Sigmoid colon (tissue), 7 donors: ENCODE measurements around the gene KCTD17. TPM values are rescaled to one million over a fixed set of nuclear protein-coding genes. Genes with fewer than 3 reads are reported as not detected.

Experiments
- DNase-seq: peaks from one replicate; pipeline ENCODE4 v3.0.0-alpha.2; 2019
- H3K27ac ChIP-seq, 4 donors: fragments of 200-600 bp; sonication (generic); one replicate each; pipeline ENCODE4 v1.5.1; 2016 to 2019; ENCODE audit warnings: mild to moderate bottlenecking in 1 of 4
- H3K27me3 ChIP-seq, 3 donors: fragments of 200-600 bp; sonication (generic); one replicate each; pipeline ENCODE4 v1.5.1; 2019; ENCODE audit warnings: mild to moderate bottlenecking in 1 of 3
- H3K36me3 ChIP-seq, 4 donors: fragments of 200-600 bp; sonication (generic); one replicate each; pipeline ENCODE4 v1.5.1; 2016 to 2019
- H3K4me1 ChIP-seq, 4 donors: fragments of 200-600 bp; sonication (generic); one replicate each; pipeline ENCODE4 v1.5.1; 2017 to 2019
- H3K4me3 ChIP-seq, 4 donors: fragments of 200-600 bp; sonication (generic); one replicate each; pipeline ENCODE4 v1.5.1; 2017 to 2019; ENCODE audit warnings: mild to moderate bottlenecking in 2 of 4, moderate library complexity in 1 of 4
- H3K9me3 ChIP-seq, 4 donors: fragments of 200-600 bp in 3 of 4; sonication (generic) in 3 of 4; one replicate each; pipeline versions ENCODE4 v1.5.1 to v1.6.1; 2013 to 2019
- CTCF ChIP-seq, 4 experiments: fragments of 450-650 bp in 3 of 4; fragments of 200-600 bp in 1 of 4; IDR thresholded peaks; one replicate each; pipeline ENCODE4 v1.5.1; 2016 to 2019; ENCODE audit warnings: antibody characterized with exemption in 4 of 4, mild to moderate bottlenecking in 3 of 4, moderate library complexity in 2 of 4
- EP300 ChIP-seq, 4 donors: sonication (generic); formaldehyde crosslinking; IDR thresholded peaks; one replicate each; pipeline ENCODE4 v1.6.1; 2017; ENCODE audit warnings: antibody characterized with exemption in 4 of 4
- POLR2A ChIP-seq, 2 donors: fragments of 450-650 bp; IDR thresholded peaks; one replicate each; pipeline ENCODE4 v1.6.1; 2016; ENCODE audit warnings: antibody characterized with exemption in 2 of 2, mild to moderate bottlenecking in 2 of 2, moderate library complexity in 2 of 2
- POLR2AphosphoS5 ChIP-seq, 4 donors: sonication (generic); formaldehyde crosslinking; IDR thresholded peaks; one replicate each; pipeline ENCODE4 v1.6.1; 2017; ENCODE audit warnings: antibody characterized with exemption in 4 of 4
- WGBS, 2 donors: extraction: QIAGEN DNeasy Blood & Tissue Kit; methylation state at CpG; one replicate each; pipeline ENCODE4 v1.1.7; 2013; 5-methylcytosine and 5-hydroxymethylcytosine counted together
- intact Hi-C: fragments of 100-400 bp; cut with DNase I; formaldehyde crosslinking; loops from one replicate; pipeline ENCODE4 v1.15.1; 2023
- polyA plus RNA-seq, 3 donors: library from polyadenylated mRNA; stranded (reverse); fragments of 200-250 nt; gene quantifications; one replicate each; pipeline ENCODE4 v1.2.3, GENCODE V29; 2013
- total RNA-seq, 4 donors: library from RNA; depleted of rRNA; stranded (reverse); fragments of >200 nt; gene quantifications; one replicate each; pipeline ENCODE4 v1.1.0, GENCODE V29; 2016
- donor health status: healthy with polysubstance abuse.
- donor health status: Bipolar disorder and iron deficiency.
- donor health status: healthy.

The KCTD17 gene
- total and polyA plus RNA-seq, 7 donors, result 17.8 to 55.5 (median 30.1) TPM

DNA sequence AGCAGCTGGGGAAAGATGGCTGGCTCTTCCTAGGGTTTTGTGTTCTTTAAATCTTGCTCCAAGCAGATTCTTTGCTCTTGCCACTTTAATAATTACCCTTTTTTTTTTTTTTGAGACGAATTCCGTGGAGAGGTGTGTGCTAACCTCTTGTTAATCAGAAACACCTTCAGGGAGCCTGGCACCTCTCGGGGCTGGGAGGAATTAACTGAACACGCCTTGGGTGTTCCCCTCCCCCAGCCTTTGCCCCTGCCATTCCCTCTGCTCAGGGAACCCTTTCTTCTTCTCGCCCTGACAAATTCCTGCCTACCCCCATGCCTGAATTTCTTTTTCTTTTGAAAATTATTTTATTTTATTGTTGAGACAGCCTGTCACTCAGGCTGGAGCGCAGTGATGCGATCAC, 40.5 kb downstream of the KCTD17 start:
- H3K9me3 ChIP-seq, result no peaks in the 10 kb centered on the region
- DNase-seq, result no peak
- TF ChIP-seq CTCF (IDR thresholded peaks at IDR 0.05), result no peak
- TF ChIP-seq POLR2A (IDR thresholded peaks at IDR 0.05), result no peak
- no peak for TF ChIP-seq POLR2AphosphoS5 (IDR thresholded peaks at IDR 0.05)
- no peak for TF ChIP-seq EP300 (IDR thresholded peaks at IDR 0.05)
- H3K27ac ChIP-seq, result no peak overlapping the region
- no peaks in the 10 kb centered on the region for H3K36me3 ChIP-seq
- intact Hi-C loops, result no loop called here
- no peak overlapping the region for H3K4me3 ChIP-seq
- no peaks in the 10 kb centered on the region for H3K4me1 ChIP-seq
- H3K27me3 ChIP-seq, result peaks cover 0 to 46% (median 37%) of the 10 kb centered on the region in 3 donors
- 54 to 84% methylated on average over 7 of the region's 7 CpGs for WGBS, 2 donors

DNA sequence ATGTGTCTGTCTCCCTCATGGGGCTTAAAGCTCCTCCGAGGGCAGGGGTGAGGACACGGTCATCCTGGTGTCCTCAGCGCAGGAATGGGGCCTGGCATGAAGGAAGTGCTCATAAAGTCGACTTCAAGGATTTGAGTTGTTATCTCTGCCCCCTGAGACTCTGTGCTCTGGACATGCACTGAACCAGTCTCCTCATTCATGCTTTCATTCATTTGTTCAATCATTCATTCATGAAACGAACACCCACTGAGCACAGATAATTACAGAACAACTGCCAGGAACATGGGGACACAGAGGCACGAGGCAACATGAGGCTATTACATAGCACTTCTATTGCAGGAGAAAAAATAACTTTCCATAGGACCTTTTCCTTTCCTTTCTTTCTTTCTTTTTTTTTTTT, 41.5 kb downstream of the KCTD17 start:
- intact Hi-C loops, result no loop called here
- Histone ChIP-seq H3K9me3 (no peaks in the 10 kb centered on the region), H3K27ac (no peak overlapping the region), H3K4me1 (no peaks in the 10 kb centered on the region), H3K27me3 (peaks cover 0 to 44% (median 42%) of the 10 kb centered on the region in 3 donors), H3K36me3 (no peaks in the 10 kb centered on the region), H3K4me3 (no peak overlapping the region)
- TF ChIP-seq CTCF (IDR thresholded peaks at IDR 0.05) (no peak), EP300 (IDR thresholded peaks at IDR 0.05) (no peak), POLR2AphosphoS5 (IDR thresholded peaks at IDR 0.05) (no peak), POLR2A (IDR thresholded peaks at IDR 0.05) (no peak)
- 70% methylated on average over 6 of the region's 6 CpGs for WGBS, 2 donors
- no peak for DNase-seq

- H3K27me3 ChIP-seq, result peaks cover 0 to 41% (median 33%) of the 10 kb centered on the region in 3 donors
- no peaks in the 10 kb centered on the region for H3K36me3 ChIP-seq
- no peak for TF ChIP-seq EP300 (IDR thresholded peaks at IDR 0.05)
- TF ChIP-seq POLR2A (IDR thresholded peaks at IDR 0.05), result no peak
- no peak for TF ChIP-seq POLR2AphosphoS5 (IDR thresholded peaks at IDR 0.05)
- TF ChIP-seq CTCF (IDR thresholded peaks at IDR 0.05), result no peak
- H3K9me3 ChIP-seq, result no peaks in the 10 kb centered on the region
- no peak overlapping the region for H3K4me3 ChIP-seq
- intact Hi-C loops, result no loop called here
- no peak overlapping the region for H3K27ac ChIP-seq
- WGBS, 2 donors, result 23 to 58% methylated on average over 1 of the region's 1 CpG
- H3K4me1 ChIP-seq, result no peaks in the 10 kb centered on the region
- no peak for DNase-seq
Observed at GRCh38 chr22:37094239-37094638, 42.7 kb downstream of the KCTD17 start.

DNA sequence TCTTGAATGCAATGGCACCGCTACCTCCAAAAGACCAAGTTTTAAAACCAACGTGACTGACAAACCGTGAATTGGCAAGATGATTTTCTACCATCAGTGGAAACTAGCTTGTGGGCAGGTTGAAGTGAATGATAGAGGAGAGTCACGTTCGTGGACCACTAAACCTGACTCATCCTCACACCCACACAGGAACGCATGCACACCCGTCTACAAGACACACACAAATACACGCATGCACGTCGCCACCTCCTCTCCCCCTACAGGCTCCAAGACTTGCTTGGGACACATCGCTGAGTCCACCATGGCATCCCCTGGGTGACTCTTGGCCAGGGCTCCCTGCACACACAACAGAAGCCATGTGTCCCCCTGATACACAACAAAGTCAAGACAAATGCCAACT, 43.6 kb downstream of the KCTD17 start:
- no peak overlapping the region for H3K4me3 ChIP-seq
- H3K27ac ChIP-seq, result no peak overlapping the region
- WGBS, 2 donors, result 76 to 79% methylated on average over 11 of the region's 11 CpGs
- TF ChIP-seq CTCF (IDR thresholded peaks at IDR 0.05) (no peak), EP300 (IDR thresholded peaks at IDR 0.05) (no peak), POLR2AphosphoS5 (IDR thresholded peaks at IDR 0.05) (no peak), POLR2A (IDR thresholded peaks at IDR 0.05) (no peak)
- H3K27me3 ChIP-seq, result peaks cover 0 to 41% (median 26%) of the 10 kb centered on the region in 3 donors
- intact Hi-C loops, result no loop called here
- no peak for DNase-seq
- H3K36me3 ChIP-seq, result no peaks in the 10 kb centered on the region
- H3K4me1 ChIP-seq, result no peaks in the 10 kb centered on the region
- no peaks in the 10 kb centered on the region for H3K9me3 ChIP-seq

DNA sequence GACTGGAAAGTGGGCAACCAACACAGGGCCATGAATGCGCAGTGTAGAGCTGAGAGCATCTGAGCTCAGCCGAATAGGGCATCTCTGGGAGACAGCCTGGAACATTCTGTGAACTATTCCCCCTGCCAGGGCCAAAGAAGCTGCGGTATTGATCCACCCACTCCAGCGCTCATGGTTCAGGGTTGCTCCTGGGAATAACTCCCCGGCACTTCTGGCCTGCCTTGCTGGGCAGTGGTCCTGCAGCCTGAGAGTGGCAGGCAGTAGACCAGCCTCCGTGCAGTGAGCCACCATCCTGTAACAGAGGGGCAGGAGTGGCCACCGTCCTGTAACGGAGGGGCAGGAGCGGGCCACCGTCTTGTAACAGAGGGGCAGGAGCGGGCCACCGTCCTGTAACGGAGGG, 45.8 kb downstream of the KCTD17 start:
- H3K9me3 ChIP-seq, result no peaks in the 10 kb centered on the region
- no peaks in the 10 kb centered on the region for H3K36me3 ChIP-seq
- no peak overlapping the region for H3K27ac ChIP-seq
- WGBS, 2 donors, result 83 to 88% methylated on average over 13 of the region's 13 CpGs
- intact Hi-C loops, result no loop called here
- peaks cover 0 to 41% (median 23%) of the 10 kb centered on the region in 3 donors for H3K27me3 ChIP-seq
- no peak for TF ChIP-seq POLR2AphosphoS5 (IDR thresholded peaks at IDR 0.05)
- TF ChIP-seq CTCF (IDR thresholded peaks at IDR 0.05), result no peak
- no peak for TF ChIP-seq POLR2A (IDR thresholded peaks at IDR 0.05)
- TF ChIP-seq EP300 (IDR thresholded peaks at IDR 0.05), result no peak
- H3K4me1 ChIP-seq, result no peaks in the 10 kb centered on the region
- H3K4me3 ChIP-seq, result no peak overlapping the region
- DNase-seq, result no peak
